HUES48 (cell line): ENCODE results near the gene MAPKBP1.

ENCODE experiments used
- H3K27ac ChIP-seq: one replicate; pipeline ENCODE4 v1.7.0; 2013; ENCODE audit warnings: low read depth, low read length, inconsistent platforms
- H3K27me3 ChIP-seq: 2 replicates; pipeline ENCODE4 v1.6.1; 2013; ENCODE audit warnings: mild to moderate bottlenecking, low read length; ENCODE audit not compliant: control insufficient read depth, insufficient read depth
- H3K36me3 ChIP-seq: 2 replicates; pipeline ENCODE4 v1.6.1; 2013; ENCODE audit warnings: low read length; ENCODE audit not compliant: control insufficient read depth, insufficient read depth
- H3K4me1 ChIP-seq: 2 replicates; pipeline ENCODE4 v1.6.1; 2013; ENCODE audit warnings: mild to moderate bottlenecking, low read length; ENCODE audit not compliant: control insufficient read depth, insufficient read depth
- H3K4me3 ChIP-seq: 2 replicates; pipeline ENCODE4 v1.5.1; 2013; ENCODE audit warnings: mild to moderate bottlenecking, low read depth, low read length
- H3K9ac ChIP-seq: 2 replicates; pipeline ENCODE4 v1.6.1; 2013; ENCODE audit warnings: mild to moderate bottlenecking, low read depth, low read length, moderate library complexity
- H3K9me3 ChIP-seq: 2 replicates; pipeline ENCODE4 v1.6.1; 2013; ENCODE audit warnings: low read length; ENCODE audit not compliant: control insufficient read depth, insufficient read depth

Gene MAPKBP1

DNA sequence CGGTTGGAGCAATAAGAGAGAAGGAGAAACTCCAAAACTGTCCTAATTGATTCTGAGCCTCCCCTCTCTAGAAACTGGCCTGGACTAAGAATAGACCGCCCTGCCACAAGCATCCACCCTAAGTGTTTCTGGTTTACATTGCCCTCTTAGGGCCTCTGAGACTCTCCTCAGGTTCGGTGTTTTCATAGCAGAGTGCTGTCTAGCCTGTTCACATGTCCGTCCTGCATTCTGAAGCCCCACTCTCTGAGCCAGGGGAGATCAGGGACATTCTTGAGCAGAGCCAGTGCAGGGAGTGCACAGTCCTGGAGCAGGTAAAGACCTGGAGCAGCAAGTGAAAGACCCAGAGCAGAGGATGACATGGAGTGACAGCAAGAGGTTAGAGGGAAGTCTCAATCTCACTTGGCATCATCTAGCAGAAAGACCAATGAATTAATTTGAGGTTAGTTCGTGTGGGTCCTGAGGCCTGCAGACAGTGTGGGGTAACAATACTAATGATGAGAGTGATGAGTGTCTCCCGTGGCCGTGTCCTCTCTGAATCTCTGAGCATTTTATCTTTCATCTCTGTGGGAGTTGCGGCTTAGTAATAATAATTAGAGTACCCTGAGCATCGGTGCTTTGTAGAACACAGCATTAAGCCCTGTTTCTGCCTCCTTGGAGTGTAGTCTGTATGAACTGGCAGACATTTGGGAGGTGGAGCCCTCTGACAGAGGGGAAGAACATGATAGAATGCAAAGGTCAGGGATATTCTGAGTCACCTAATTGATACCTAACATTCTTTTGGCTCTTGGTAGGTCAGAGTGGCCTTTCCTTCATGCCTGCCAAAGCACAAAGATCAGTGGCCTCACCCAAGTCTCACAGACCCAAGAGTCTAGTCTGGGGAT lies 24.6 kb downstream of the MAPKBP1 start:
- H3K36me3 ChIP-seq, result no peaks in the 10 kb centered on the region
- H3K9me3 ChIP-seq, result no peaks in the 10 kb centered on the region
- H3K4me3 ChIP-seq, result no peak overlapping the region
- H3K27me3 ChIP-seq, result no peaks in the 10 kb centered on the region
- no peak overlapping the region for H3K9ac ChIP-seq
- no peaks in the 10 kb centered on the region for H3K4me1 ChIP-seq
- no peak overlapping the region for H3K27ac ChIP-seq

DNA sequence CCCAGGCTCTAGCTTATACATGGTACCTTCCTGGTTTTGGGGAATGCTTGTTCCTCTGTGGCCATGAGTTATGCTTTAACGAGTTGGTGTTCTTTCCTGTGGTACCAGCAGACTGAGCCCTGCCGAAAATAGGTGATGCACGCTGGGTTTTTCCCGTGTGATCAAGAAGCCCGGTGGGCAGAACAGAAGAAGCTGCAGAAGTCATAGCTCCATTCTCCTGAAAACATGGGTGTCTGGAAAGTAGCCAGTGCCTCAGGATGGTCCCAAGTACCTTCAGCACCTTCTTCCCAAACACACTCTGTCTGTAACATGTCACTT lies 25.2 kb downstream of the MAPKBP1 start:
- Histone ChIP-seq H3K36me3 (no peaks in the 10 kb centered on the region), H3K4me3 (no peak overlapping the region), H3K27me3 (no peaks in the 10 kb centered on the region), H3K27ac (no peak overlapping the region), H3K9me3 (no peaks in the 10 kb centered on the region), H3K4me1 (no peaks in the 10 kb centered on the region), H3K9ac (no peak overlapping the region)

DNA sequence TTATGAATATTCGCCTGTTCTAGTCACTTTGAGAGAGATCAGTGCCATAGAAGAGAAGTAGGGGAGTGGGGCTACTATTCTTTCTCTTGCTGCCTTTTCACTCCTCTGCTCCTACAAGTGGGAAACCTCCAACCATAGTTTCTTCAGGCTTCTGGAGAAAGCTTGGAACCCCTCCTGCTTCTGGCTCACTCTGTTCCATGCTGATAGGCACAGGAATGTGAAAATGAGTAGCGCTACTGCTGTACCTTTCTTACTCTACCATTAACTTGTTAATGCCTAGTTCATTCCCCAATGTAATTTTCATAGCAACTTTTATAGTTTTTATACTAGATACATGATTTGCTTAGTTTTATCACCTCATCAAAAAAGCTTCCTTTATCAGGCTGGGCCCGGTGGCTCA lies 26.9 kb downstream of the MAPKBP1 start:
- H3K4me3 ChIP-seq, result no peak overlapping the region
- H3K4me1 ChIP-seq, result no peaks in the 10 kb centered on the region
- H3K27me3 ChIP-seq, result no peaks in the 10 kb centered on the region
- H3K9ac ChIP-seq, result no peak overlapping the region
- H3K27ac ChIP-seq, result no peak overlapping the region
- H3K9me3 ChIP-seq, result no peaks in the 10 kb centered on the region
- no peaks in the 10 kb centered on the region for H3K36me3 ChIP-seq

DNA sequence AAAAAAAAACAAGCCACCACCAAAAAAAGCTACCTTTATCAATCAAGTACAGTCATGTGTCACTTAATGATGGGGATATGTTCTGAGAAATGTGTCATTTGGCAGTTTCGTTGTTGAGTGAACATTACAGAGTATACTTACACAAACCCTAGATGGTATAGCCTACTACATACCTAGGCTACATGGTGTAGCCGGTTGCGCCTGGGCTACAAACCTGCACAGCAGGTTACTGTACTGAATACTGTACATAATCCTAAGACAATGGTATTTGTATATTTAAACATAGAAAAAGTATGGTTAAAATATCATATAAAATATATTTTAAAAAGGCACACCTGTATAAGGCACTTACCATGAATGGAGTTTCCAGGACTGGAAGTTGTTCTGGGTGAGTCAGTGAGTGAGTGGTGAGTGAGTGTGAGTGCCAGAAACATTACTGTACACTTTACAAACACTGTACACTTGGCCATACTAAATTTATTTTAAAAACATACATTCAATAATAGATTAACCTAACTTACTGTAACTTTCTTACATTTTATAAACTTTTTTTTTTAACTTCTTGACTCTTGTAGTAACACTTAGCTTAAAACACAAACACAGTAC lies 27.7 kb downstream of the MAPKBP1 start:
- no peaks in the 10 kb centered on the region for H3K9me3 ChIP-seq
- H3K9ac ChIP-seq, result no peak overlapping the region
- H3K4me3 ChIP-seq, result no peak overlapping the region
- no peaks in the 10 kb centered on the region for H3K4me1 ChIP-seq
- H3K36me3 ChIP-seq, result no peaks in the 10 kb centered on the region
- no peak overlapping the region for H3K27ac ChIP-seq
- no peaks in the 10 kb centered on the region for H3K27me3 ChIP-seq

DNA sequence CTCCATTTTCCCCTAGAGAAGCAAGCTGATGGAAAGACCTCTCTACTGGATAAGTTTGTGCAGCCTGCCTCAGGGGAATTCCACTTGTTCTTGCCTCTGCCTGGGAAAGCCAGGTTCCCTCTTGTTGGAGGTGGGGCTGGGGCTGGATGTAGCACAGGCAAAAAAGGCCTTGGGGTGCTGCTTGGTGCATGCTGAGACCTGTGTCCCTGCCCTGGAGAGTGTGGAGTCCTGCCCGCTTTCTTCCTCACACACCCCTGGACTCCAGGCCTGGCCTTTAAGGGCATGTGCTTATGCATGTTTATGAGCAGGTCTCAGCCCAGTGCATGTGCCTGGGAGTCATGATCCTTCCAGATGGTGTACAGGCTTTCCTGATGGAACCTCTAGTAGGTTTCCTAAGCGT lies 30.1 kb downstream of the MAPKBP1 start:
- Histone ChIP-seq H3K27ac (no peak overlapping the region), H3K27me3 (no peaks in the 10 kb centered on the region), H3K4me1 (no peaks in the 10 kb centered on the region), H3K36me3 (no peaks in the 10 kb centered on the region), H3K4me3 (no peak overlapping the region), H3K9ac (no peak overlapping the region), H3K9me3 (no peaks in the 10 kb centered on the region)

DNA sequence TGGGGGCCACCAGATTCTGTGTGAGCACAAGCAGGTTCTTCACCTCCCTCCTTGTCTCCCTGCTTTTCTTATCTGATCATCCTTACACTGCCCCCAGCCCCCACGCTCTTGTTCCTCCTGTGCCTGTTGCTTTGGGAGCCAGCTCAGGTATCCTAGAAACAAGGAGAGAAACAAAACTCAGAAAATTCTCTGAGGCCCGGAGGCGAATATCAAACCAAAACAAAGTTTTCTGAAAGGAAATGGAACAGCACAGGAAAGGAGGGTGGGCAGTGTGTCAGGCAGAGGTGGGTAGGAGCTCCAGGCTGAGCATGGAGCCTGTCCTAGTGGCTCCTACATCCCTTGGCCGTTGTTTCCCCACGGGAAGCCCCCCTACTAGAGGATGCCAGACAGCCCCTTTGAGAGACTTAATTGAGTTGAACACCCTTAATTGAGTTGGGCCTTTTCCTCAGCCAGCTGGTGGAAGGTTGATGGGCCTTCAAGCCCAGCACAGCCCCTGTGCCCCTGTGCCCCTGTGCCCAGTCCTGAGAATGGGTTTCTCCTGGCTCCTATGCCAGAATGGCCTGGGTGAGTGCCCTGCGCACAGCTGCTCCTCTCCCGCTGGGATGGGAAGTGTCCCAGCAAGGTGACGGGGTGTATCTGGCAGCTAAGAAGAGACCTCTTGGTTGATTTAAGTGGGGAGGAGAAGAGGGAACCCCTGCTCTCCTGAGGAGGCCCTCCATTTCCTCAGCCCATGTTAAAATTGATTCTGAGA lies 30.8 kb downstream of the MAPKBP1 start:
- Histone ChIP-seq H3K9me3 (no peaks in the 10 kb centered on the region), H3K27ac (no peak overlapping the region), H3K27me3 (no peaks in the 10 kb centered on the region), H3K9ac (no peak overlapping the region), H3K36me3 (no peaks in the 10 kb centered on the region), H3K4me1 (no peaks in the 10 kb centered on the region), H3K4me3 (no peak overlapping the region)

DNA sequence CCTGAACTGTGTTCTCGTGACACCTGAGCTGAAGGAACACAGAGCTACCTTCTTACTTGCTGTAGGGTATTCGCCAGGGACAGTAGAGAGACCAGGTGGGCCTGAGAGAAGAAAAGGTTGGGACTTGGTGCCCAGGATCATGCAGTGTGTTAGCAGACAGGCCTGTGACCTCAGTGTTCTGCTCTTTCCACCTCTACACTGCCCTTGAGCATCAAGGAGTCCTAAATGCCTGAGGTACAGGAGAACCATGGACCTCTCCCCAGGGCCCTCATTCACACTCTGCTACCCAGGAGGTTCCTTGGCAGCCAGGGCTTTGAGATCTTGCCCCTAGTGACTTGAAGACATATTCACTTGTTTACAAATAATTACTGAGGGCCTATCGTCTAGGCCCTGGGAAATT lies 31.4 kb downstream of the MAPKBP1 start:
- Histone ChIP-seq H3K4me1 (no peaks in the 10 kb centered on the region), H3K27me3 (no peaks in the 10 kb centered on the region), H3K36me3 (no peaks in the 10 kb centered on the region), H3K27ac (no peak overlapping the region), H3K9me3 (no peaks in the 10 kb centered on the region), H3K9ac (no peak overlapping the region), H3K4me3 (no peak overlapping the region)

DNA sequence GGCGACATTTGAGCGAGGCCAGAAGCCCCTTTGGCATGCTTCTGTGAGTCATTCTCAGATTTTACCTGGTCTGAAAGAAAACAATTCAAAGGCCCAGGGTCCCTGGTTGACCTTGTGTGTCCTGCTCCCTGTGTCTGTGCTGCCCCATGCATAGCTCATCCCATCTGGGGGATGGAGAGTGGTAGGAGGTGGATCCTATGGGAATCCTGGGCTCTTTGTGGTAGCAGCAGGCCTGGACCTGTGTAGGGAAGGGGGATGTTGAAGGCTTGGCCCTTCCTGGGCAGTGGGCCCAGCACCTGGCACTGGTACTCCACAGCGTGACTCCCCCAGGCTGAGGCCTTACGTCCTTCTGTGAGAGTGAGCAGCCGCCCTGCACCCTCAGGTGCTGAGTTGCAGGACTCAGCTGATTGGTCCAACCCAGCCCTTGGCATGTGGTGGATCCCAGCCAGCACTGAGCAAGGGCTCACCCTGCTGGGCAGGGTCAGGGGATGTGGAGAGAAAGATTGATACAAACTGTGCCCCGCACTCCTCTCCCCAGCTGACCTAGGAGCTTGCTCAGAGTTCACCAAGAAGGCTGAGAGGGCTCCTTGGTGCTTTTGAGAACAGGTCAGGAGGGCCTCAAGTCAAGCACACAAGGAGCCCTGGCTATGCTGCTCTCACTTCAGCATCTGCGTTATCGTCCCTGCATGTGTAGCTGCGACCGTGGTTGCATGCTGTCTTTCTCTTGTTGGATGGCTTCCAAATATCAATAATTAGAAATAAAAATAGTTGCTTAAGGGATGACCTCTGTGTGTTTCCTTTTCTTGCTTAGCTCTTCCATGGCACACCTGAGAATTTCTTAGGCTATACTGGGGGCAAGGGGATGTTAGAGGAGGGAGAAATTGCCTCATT lies 32.3 kb downstream of the MAPKBP1 start:
- Histone ChIP-seq H3K4me1 (peaks cover 5% of the 10 kb centered on the region; the same call in 1 of the 2 replicates), H3K27ac (no peak overlapping the region), H3K27me3 (no peaks in the 10 kb centered on the region), H3K36me3 (no peaks in the 10 kb centered on the region), H3K4me3 (no peak overlapping the region), H3K9ac (no peak overlapping the region), H3K9me3 (no peaks in the 10 kb centered on the region)

DNA sequence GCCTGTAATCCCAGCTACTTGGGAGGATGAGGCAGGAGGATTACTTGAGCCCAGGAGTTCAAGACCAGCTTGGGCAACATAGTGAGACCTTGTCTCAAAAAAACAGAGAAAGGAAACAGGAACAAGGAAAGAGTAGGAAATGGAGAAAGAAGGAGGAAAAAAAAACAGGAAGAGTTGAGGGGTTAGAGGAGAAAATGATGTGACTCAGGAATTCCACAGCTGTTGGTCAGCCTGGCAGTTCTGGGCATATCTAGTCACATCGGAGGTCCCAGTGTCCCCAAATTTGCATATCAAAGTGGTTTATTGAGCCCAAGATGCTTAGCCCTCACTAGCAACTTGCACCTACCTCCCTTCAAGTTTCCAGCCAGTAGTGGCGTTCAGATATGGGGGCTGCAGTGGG lies 34.8 kb downstream of the MAPKBP1 start:
- Histone ChIP-seq H3K36me3 (no peaks in the 10 kb centered on the region; the same call in none of the 2 replicates), H3K4me1 (peaks cover 5% of the 10 kb centered on the region; the same call in 1 of the 2 replicates), H3K4me3 (no peak overlapping the region), H3K27ac (no peak overlapping the region), H3K9me3 (no peaks in the 10 kb centered on the region), H3K27me3 (no peaks in the 10 kb centered on the region), H3K9ac (no peak overlapping the region)

DNA sequence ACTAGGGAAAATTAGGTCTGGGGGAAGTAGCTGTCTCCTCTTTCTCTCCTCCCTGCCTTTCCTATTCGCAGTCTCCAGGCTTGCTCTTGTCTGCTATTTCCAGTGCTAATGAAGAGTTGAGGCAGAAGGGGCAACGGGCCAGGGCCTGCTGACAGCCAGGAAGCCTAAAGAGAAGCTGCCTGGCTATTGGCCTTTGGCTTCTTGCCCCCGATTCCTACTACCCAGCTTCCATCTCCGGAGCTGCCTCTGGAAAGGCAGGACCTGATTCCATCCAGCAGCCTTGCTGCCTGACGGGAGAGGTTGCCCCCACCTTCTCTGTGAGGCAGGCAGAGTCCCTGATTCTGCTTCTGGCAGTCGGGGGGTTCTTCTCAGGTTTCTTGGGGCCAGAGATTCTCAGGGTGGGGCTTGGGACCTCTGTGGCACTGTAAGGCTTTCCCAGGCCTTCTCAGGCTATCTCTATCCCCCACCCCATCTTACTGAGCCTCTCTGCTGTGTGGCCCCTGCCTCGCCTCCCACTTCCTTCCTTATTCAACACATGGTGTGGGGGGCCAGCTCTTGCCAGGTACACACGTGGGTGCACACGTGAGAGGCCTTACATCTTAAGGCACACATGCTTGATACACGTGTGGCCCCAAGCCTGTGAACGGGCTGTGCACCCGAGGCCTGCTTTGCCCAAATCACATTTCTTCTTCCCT lies 35.4 kb downstream of the MAPKBP1 start:
- Histone ChIP-seq H3K27me3 (no peaks in the 10 kb centered on the region), H3K9me3 (no peaks in the 10 kb centered on the region), H3K27ac (no peak overlapping the region), H3K9ac (no peak overlapping the region), H3K36me3 (no peaks in the 10 kb centered on the region; the same call in none of the 2 replicates), H3K4me1 (peaks cover 5% of the 10 kb centered on the region; the same call in 1 of the 2 replicates), H3K4me3 (no peak overlapping the region)
